ENCODE results near the gene BUB3. TPM values are rescaled to one million over a fixed set of nuclear protein-coding genes. Genes with fewer than 3 reads are reported as not detected.
A peak's percentile ranks its signal among the peaks of the same experiment; 100 is the strongest.

The BUB3 gene
- total RNA-seq, 1 experiment from 2014 or later, result 180 TPM

GRCh38 chr10:123165445-123166072 is 11.4 kb downstream of the BUB3 start (continued):
- no peak for TF ChIP-seq MYBL2 (CRISPR knock-in tag; IDR thresholded peaks at IDR 0.05)
- TF ChIP-seq CREB1 (CRISPR knock-in tag; IDR thresholded peaks at IDR 0.05), result no peak
- no peak for TF ChIP-seq FOXP1 (CRISPR knock-in tag; IDR thresholded peaks at IDR 0.05; ENCODE audit: borderline replicate concordance)
- TF ChIP-seq, protein P1, sequence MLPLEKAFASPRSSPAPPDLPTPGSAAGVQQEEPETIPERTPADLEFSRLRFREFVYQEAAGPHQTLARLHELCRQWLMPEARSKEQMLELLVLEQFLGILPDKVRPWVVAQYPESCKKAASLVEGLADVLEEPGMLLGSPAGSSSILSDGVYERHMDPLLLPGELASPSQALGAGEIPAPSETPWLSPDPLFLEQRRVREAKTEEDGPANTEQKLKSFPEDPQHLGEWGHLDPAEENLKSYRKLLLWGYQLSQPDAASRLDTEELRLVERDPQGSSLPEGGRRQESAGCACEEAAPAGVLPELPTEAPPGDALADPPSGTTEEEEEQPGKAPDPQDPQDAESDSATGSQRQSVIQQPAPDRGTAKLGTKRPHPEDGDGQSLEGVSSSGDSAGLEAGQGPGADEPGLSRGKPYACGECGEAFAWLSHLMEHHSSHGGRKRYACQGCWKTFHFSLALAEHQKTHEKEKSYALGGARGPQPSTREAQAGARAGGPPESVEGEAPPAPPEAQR (CRISPR knock-in tag; IDR thresholded peaks at IDR 0.05), result no peak

GRCh38 chr10:123166618-123167017 is 12.4 kb downstream of the BUB3 start:
- ChIA-PET POLR2A (no interaction called here), CTCF (interaction anchor here (1.8 kb wide), 1 partner anchor 123 kb away, joined by 10 read pairs; no protein-coding TSS in a partner anchor)
- Mint-ChIP-seq H3K36me3 (peaks cover 60% of the 10 kb centered on the region), H3K4me3 (no peak overlapping the region), H3K9me3 (no peaks in the 10 kb centered on the region), H3K27ac (0 out of 2 replicates have a peak overlapping the region, but pooled peaks have one; percentile 14), H3K4me1 (no peaks in the 10 kb centered on the region), H3K27me3 (ENCODE audit: low read depth) (no peaks in the 10 kb centered on the region)
- DNase-seq (ENCODE audit: low spot score) (no peak), ATAC-seq (no peak)
- TF ChIP-seq IRF2 (CRISPR knock-in tag; IDR thresholded peaks at IDR 0.05; ENCODE audit: borderline replicate concordance, low read depth) (no peak), USF2 (CRISPR knock-in tag; IDR thresholded peaks at IDR 0.05) (no peak), STAT6 (CRISPR knock-in tag; conservative IDR thresholded peaks at IDR 0.05; ENCODE audit: low read depth) (no peak), SOX15 (CRISPR knock-in tag; IDR thresholded peaks at IDR 0.05) (no peak), CREM (CRISPR knock-in tag; IDR thresholded peaks at IDR 0.05) (no peak), NR1H2 (CRISPR knock-in tag; IDR thresholded peaks at IDR 0.05) (no peak), RELA (CRISPR knock-in tag; IDR thresholded peaks at IDR 0.05; ENCODE audit: borderline replicate concordance) (no peak), E2F1 (CRISPR knock-in tag; IDR thresholded peaks at IDR 0.05) (no peak), NR2C2 (CRISPR knock-in tag; IDR thresholded peaks at IDR 0.05) (no peak), ZNF423 (CRISPR knock-in tag; IDR thresholded peaks at IDR 0.05) (no peak), CBFB (CRISPR knock-in tag; IDR thresholded peaks at IDR 0.05; ENCODE audit: low read depth) (no peak), OVOL2 (CRISPR knock-in tag; IDR thresholded peaks at IDR 0.05; ENCODE audit: borderline replicate concordance) (no peak), ZNF121 (CRISPR knock-in tag; IDR thresholded peaks at IDR 0.05) (no peak), ZNF281 (CRISPR knock-in tag; IDR thresholded peaks at IDR 0.05) (no peak), ELF4 (CRISPR knock-in tag; IDR thresholded peaks at IDR 0.05; ENCODE audit: low read depth) (no peak), NFE2L1 (CRISPR knock-in tag; IDR thresholded peaks at IDR 0.05) (no peak)
- TF ChIP-seq, protein P2, sequence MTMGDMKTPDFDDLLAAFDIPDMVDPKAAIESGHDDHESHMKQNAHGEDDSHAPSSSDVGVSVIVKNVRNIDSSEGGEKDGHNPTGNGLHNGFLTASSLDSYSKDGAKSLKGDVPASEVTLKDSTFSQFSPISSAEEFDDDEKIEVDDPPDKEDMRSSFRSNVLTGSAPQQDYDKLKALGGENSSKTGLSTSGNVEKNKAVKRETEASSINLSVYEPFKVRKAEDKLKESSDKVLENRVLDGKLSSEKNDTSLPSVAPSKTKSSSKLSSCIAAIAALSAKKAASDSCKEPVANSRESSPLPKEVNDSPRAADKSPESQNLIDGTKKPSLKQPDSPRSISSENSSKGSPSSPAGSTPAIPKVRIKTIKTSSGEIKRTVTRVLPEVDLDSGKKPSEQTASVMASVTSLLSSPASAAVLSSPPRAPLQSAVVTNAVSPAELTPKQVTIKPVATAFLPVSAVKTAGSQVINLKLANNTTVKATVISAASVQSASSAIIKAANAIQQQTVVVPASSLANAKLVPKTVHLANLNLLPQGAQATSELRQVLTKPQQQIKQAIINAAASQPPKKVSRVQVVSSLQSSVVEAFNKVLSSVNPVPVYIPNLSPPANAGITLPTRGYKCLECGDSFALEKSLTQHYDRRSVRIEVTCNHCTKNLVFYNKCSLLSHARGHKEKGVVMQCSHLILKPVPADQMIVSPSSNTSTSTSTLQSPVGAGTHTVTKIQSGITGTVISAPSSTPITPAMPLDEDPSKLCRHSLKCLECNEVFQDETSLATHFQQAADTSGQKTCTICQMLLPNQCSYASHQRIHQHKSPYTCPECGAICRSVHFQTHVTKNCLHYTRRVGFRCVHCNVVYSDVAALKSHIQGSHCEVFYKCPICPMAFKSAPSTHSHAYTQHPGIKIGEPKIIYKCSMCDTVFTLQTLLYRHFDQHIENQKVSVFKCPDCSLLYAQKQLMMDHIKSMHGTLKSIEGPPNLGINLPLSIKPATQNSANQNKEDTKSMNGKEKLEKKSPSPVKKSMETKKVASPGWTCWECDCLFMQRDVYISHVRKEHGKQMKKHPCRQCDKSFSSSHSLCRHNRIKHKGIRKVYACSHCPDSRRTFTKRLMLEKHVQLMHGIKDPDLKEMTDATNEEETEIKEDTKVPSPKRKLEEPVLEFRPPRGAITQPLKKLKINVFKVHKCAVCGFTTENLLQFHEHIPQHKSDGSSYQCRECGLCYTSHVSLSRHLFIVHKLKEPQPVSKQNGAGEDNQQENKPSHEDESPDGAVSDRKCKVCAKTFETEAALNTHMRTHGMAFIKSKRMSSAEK (CRISPR knock-in tag; IDR thresholded peaks at IDR 0.05; ENCODE audit: borderline replicate concordance), result no peak
- TF ChIP-seq, protein P3, sequence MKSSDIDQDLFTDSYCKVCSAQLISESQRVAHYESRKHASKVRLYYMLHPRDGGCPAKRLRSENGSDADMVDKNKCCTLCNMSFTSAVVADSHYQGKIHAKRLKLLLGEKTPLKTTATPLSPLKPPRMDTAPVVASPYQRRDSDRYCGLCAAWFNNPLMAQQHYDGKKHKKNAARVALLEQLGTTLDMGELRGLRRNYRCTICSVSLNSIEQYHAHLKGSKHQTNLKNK (CRISPR knock-in tag; IDR thresholded peaks at IDR 0.05), result no peak
